ENCODE measurements around the gene MORN5. TPM values are rescaled to one million over a fixed set of nuclear protein-coding genes. Genes with fewer than 3 reads are reported as not detected.

The MORN5 gene
- total and polyA plus RNA-seq, 9 of the 15 experiments (the other 6 are each of a cell fraction or from before 2014, with no cell fraction given) = not detected

DNA sequence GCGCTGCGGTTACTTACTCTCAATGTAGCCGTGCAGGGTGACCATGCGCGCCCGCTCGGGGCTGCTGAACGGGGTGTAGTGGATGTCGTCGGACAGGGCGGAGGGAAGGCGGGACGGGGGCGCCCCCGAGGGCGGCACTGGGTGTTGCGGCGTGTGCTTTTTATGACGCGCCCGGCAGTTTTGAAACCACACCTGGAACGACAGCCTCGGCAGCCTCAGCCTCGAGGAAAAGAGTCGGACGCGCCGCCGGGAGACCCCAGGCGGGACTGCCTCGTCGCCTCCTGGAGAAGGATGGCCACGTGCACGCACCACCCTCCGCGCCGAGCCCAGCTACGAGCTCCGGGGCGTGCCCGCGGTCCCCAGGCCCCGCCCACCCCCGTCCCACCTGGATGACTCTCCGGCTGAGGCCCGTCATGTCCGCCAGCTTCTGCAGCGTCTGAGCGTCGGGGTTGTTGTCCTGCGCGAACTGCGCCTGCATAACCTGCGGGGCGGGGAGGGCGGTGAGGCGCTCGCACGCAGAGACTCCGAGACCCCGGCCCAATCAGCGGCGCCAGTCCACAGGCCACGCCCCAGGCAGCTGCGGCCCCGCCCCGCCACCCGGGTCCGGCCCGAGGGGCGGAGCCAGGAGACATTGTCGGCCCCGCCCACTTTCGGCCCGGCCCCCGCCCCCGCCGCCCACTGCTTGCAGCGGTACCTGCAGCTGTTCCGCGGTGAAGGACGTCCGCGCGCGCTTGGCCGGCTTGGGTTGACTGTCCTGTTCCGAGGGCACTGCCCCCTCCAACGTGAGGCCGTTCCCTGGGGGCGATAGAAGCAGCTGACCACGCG is 54.1 kb downstream of the MORN5 start (continued):
- TF ChIP-seq, protein P1, sequence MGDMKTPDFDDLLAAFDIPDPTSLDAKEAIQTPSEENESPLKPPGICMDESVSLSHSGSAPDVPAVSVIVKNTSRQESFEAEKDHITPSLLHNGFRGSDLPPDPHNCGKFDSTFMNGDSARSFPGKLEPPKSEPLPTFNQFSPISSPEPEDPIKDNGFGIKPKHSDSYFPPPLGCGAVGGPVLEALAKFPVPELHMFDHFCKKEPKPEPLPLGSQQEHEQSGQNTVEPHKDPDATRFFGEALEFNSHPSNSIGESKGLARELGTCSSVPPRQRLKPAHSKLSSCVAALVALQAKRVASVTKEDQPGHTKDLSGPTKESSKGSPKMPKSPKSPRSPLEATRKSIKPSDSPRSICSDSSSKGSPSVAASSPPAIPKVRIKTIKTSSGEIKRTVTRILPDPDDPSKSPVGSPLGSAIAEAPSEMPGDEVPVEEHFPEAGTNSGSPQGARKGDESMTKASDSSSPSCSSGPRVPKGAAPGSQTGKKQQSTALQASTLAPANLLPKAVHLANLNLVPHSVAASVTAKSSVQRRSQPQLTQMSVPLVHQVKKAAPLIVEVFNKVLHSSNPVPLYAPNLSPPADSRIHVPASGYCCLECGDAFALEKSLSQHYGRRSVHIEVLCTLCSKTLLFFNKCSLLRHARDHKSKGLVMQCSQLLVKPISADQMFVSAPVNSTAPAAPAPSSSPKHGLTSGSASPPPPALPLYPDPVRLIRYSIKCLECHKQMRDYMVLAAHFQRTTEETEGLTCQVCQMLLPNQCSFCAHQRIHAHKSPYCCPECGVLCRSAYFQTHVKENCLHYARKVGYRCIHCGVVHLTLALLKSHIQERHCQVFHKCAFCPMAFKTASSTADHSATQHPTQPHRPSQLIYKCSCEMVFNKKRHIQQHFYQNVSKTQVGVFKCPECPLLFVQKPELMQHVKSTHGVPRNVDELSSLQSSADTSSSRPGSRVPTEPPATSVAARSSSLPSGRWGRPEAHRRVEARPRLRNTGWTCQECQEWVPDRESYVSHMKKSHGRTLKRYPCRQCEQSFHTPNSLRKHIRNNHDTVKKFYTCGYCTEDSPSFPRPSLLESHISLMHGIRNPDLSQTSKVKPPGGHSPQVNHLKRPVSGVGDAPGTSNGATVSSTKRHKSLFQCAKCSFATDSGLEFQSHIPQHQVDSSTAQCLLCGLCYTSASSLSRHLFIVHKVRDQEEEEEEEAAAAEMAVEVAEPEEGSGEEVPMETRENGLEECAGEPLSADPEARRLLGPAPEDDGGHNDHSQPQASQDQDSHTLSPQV (IDR thresholded peaks at IDR 0.05) = peak; percentile 80
- TF ChIP-seq ZNF143 (CRISPR knock-in tag; IDR thresholded peaks at IDR 0.05) (no peak), RAD21 (CRISPR knock-in tag; conservative IDR thresholded peaks at IDR 0.05 in 1 of 2, IDR thresholded peaks at IDR 0.05 in 1 of 2) (no peak), ZFP1 (CRISPR knock-in tag; IDR thresholded peaks at IDR 0.05) (no peak), MXI1 (IDR thresholded peaks at IDR 0.05; ENCODE audit: low read depth, low read length) (no peak), BRCA1 (IDR thresholded peaks at IDR 0.05) (no peak), BRCA1 (CRISPR knock-in tag; IDR thresholded peaks at IDR 0.05) (no peak), CREB1 (IDR thresholded peaks at IDR 0.05) (peak; percentile 86), CREB1 (CRISPR knock-in tag; IDR thresholded peaks at IDR 0.05) (peak; percentile 79; the same call in 1 of the 2 replicates), ZC3H8 (IDR thresholded peaks at IDR 0.05) (no peak), RHOXF2B (CRISPR knock-in tag; conservative IDR thresholded peaks at IDR 0.05) (no peak), EP300 (IDR thresholded peaks at IDR 0.05; ENCODE audit: low read length) (no peak), BRD4 (IDR thresholded peaks at IDR 0.05) (no peak), ZNF354B (CRISPR knock-in tag; IDR thresholded peaks at IDR 0.05) (no peak), NFYB (IDR thresholded peaks at IDR 0.05; ENCODE audit: extremely low read depth, insufficient read length) (peak; percentile 39), NFATC3 (IDR thresholded peaks at IDR 0.05) (no peak), MBD2 (IDR thresholded peaks at IDR 0.05; ENCODE audit: borderline replicate concordance, low read depth) (0 out of 2 replicates have a peak, but pooled peaks have one; percentile 25)
- TF ChIP-seq, protein P2, sequence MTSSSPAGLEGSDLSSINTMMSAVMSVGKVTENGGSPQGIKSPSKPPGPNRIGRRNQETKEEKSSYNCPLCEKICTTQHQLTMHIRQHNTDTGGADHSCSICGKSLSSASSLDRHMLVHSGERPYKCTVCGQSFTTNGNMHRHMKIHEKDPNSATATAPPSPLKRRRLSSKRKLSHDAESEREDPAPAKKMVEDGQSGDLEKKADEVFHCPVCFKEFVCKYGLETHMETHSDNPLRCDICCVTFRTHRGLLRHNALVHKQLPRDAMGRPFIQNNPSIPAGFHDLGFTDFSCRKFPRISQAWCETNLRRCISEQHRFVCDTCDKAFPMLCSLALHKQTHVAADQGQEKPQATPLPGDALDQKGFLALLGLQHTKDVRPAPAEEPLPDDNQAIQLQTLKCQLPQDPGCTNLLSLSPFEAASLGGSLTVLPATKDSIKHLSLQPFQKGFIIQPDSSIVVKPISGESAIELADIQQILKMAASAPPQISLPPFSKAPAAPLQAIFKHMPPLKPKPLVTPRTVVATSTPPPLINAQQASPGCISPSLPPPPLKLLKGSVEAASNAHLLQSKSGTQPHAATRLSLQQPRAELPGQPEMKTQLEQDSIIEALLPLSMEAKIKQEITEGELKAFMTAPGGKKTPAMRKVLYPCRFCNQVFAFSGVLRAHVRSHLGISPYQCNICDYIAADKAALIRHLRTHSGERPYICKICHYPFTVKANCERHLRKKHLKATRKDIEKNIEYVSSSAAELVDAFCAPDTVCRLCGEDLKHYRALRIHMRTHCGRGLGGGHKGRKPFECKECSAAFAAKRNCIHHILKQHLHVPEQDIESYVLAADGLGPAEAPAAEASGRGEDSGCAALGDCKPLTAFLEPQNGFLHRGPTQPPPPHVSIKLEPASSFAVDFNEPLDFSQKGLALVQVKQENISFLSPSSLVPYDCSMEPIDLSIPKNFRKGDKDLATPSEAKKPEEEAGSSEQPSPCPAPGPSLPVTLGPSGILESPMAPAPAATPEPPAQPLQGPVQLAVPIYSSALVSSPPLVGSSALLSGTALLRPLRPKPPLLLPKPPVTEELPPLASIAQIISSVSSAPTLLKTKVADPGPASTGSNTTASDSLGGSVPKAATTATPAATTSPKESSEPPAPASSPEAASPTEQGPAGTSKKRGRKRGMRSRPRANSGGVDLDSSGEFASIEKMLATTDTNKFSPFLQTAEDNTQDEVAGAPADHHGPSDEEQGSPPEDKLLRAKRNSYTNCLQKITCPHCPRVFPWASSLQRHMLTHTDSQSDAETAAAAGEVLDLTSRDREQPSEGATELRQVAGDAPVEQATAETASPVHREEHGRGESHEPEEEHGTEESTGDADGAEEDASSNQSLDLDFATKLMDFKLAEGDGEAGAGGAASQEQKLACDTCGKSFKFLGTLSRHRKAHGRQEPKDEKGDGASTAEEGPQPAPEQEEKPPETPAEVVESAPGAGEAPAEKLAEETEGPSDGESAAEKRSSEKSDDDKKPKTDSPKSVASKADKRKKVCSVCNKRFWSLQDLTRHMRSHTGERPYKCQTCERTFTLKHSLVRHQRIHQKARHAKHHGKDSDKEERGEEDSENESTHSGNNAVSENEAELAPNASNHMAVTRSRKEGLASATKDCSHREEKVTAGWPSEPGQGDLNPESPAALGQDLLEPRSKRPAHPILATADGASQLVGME (CRISPR knock-in tag; IDR thresholded peaks at IDR 0.05) = no peak
- TF ChIP-seq, protein P3, sequence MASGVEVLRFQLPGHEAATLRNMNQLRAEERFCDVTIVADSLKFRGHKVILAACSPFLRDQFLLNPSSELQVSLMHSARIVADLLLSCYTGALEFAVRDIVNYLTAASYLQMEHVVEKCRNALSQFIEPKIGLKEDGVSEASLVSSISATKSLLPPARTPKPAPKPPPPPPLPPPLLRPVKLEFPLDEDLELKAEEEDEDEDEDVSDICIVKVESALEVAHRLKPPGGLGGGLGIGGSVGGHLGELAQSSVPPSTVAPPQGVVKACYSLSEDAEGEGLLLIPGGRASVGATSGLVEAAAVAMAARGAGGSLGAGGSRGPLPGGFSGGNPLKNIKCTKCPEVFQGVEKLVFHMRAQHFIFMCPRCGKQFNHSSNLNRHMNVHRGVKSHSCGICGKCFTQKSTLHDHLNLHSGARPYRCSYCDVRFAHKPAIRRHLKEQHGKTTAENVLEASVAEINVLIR (CRISPR knock-in tag; IDR thresholded peaks at IDR 0.05) = 0 out of 2 replicates have a peak, but pooled peaks have one; percentile 9

All from K562 (cell line).